Stimulated activated CD4-positive, alpha-beta T cell treated with anti-CD3 and anti-CD28 coated beads, TNF-alpha, amount 100 ng/mL, for 1 hour (primary cell): ENCODE results near the gene WNK1.

ENCODE experiments used
- DNase-seq, 3 donors: peaks; one replicate each; pipeline ENCODE4 v3.0.0-alpha.2; 2020; ENCODE audit warnings: low read depth in 3 of 3, low spot score in 1 of 3

WNK1 gene

DNA sequence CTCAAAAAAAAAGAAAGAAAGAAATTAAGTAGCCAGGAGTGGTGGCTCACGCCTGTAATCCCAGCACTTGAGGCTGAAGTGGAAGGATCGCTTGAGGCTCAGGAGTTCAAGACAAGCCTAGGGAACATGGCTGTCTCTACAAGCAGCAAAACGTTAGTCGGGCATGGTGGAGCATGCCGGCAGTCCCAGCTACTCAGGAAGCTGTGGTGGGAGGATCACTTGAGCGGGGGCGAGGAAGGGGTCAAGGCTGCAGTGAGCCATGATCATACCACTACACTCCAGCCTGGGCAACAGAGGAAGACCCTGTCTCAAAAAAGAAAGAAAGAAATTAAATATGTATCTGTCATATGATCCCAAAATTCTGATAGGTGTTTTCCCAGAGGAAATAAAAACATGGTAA lies 191.8 kb downstream of the WNK1 start:
- no peak for DNase-seq

DNA sequence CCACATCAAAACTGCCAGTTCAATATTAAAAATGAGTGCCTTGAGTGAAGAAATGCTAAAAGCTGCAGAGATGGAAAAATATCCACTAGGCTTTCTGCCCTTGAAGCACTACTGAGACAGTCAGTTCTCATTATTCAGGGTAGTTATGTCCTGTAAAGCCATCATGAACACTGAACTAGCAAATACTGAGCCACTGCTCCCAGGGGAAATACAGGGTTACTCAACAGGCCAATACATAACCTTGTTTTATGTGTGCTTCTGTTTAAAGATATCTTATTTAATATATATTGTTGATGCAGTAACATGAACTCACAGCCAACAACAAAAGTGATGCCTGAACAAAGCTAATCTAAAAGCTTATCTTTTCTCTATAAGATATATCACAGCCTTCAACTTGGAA lies 193.8 kb downstream of the WNK1 start:
- DNase-seq: no peak

GRCh38 chr12:946631-947030 lies 194.3 kb downstream of the WNK1 start:
- DNase-seq: no peak

DNA sequence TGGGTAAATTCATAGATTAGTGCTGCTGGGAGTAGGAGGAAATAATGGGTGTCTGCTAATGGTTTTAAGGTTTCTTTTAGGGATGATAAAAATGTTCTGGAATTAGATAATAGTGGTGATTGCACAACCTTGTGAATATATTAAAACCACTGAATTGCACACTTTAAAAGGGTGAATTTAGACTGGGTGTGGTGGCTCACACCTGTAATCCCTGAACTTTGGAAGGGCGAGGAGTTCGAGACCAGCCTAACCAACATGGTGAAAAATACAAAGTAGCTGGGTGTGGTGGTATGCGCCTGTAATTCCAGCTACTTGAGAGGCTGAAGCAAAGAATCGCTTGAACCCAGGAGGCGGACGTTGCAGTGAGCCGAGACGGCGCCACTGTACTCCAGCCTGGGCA lies 195.9 kb downstream of the WNK1 start:
- no peak for DNase-seq

- DNase-seq: peak; percentile 90 to 99 (median 97)
Observed at GRCh38 chr12:949453-950191, 197.2 kb downstream of the WNK1 start, which contains the start of gene RAD52. Gene RAD52, minus strand, starts transcription at chr12:949694. Its CDS starts 16,636 bp downstream, at chr12:933058.

- no peak for DNase-seq
Observed at GRCh38 chr12:951176-951575, 198.8 kb downstream of the WNK1 start.

DNA sequence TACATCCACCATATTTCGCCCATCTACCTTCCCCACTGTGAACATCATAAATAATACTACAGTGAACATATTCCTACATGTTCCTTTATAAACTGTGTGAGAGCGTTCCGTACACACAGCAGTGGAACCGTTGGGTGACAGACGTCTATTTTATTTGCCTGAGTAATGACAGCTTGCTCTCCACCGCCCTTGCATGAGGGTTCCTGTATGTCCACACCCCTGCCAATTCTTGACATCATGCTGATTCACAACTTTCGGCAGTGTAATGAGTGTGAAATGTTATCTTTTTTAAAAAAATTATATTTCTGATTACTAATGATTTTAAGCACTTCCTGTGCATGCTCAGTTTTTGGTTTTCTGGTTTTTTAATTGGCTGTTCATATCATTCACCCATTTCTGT lies 201.4 kb downstream of the WNK1 start:
- no peak for DNase-seq

DNA sequence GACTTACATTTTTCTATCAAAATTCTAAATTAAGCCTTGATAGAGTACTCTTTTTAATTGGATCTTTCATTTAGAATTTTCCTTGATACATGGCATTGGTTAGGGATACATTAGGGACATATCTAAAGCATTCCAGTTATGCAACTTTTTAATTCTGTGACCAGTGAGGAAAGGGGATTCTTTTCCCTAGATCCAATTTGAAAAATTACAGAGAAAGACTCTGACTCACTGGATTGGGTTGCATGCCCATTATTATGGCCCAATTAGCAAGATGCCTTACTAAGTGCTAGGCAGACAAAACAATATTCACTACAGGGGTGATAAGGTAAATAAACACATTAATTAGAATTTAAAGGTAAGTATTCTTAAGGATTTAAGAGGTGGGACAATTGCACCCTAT lies 202.4 kb downstream of the WNK1 start:
- no peak for DNase-seq

DNA sequence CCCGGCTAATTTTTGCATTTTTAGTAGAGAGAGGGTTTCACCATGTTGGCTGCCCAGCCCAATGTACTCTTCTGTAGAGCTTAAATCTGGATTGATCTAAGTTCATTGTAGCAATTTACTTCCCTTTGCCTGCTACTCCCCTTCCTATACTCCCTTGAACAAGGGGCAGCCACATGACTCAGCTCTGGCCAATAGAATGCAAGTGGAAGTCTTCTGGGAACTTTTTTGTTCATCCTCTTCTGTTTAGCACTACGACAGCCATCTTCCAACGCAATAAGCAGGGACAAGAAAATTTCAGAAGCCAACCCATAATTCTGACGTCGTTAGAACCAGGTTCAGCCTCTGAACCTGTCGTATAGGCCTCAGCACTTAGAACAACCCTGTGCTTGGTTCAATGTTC lies 203.6 kb downstream of the WNK1 start:
- DNase-seq: no peak

GRCh38 chr12:958588-959123 lies 206.3 kb downstream of the WNK1 start:
- DNase-seq: no peak
